ENCODE data around the gene ACAN. TPM values are rescaled to one million over a fixed set of nuclear protein-coding genes. Genes with fewer than 3 reads are reported as not detected.

Gene ACAN
- total RNA-seq, 2 experiments from 2014 or later: not detected

GRCh38 chr15:88759872-88760271, 43.4 kb upstream of the ACAN start:
- Histone ChIP-seq H3K9me3 (ENCODE audit: control insufficient read depth in 1 of 2, insufficient read depth in 1 of 2, low read length in 2 of 2) (no peaks in the 10 kb centered on the region), H3K4me1 (ENCODE audit: insufficient read depth, low read length) (no peaks in the 10 kb centered on the region), H3K27me3 (ENCODE audit: control insufficient read depth in 1 of 2, insufficient read depth in 2 of 2, low read length in 2 of 2) (no peaks in the 10 kb centered on the region), H3K36me3 (ENCODE audit: insufficient read depth, low read length) (no peaks in the 10 kb centered on the region), H3K4me3 (ENCODE audit: low read length) (no peak overlapping the region), H3K27ac (ENCODE audit: low read depth in 1 of 2, low read length in 2 of 2) (no peak overlapping the region)
- Mint-ChIP-seq H3K27me3 (peaks cover 9% of the 10 kb centered on the region), H3K4me3 (no peak overlapping the region), H3K36me3 (ENCODE audit: low read depth) (no peaks in the 10 kb centered on the region), H3K9me3 (no peaks in the 10 kb centered on the region), H3K27ac (no peak overlapping the region), H3K4me1 (ENCODE audit: low read depth) (no peaks in the 10 kb centered on the region)
- ChIA-PET POLR2A (no interaction called here), CTCF (no interaction called here)
- no peak for ATAC-seq (ENCODE audit: poor library complexity)
- no peak for TF ChIP-seq CTCF (IDR thresholded peaks at IDR 0.05)
- DNase-seq: no peak
- intact Hi-C loops (cut with DNase I, micrococcal nuclease): no loop called here

DNA sequence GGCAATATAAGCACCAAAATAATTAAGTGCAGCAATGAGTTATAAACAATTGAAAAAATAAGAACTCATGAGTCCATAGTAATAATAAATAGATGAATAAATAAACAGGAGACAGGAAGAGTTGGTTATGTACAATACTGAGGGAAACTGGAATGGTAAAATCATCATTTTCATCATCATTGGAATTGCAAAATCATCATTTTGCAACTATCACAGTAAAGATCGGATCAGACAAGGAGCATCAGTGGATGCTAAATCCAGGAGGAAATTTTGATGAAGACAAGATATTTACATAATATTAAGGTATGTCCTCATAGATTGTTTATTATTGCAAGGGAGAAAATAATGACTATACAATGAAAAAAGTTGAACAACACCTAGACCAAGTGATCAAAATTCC, 38.8 kb upstream of the ACAN start:
- Histone ChIP-seq H3K27me3 (ENCODE audit: control insufficient read depth in 1 of 2, insufficient read depth in 2 of 2, low read length in 2 of 2) (peaks cover 18 to 25% of the 10 kb centered on the region in 2 experiments), H3K36me3 (ENCODE audit: insufficient read depth, low read length) (no peaks in the 10 kb centered on the region), H3K27ac (ENCODE audit: low read depth in 1 of 2, low read length in 2 of 2) (no peak overlapping the region), H3K4me3 (ENCODE audit: low read length) (no peak overlapping the region), H3K4me1 (ENCODE audit: insufficient read depth, low read length) (peaks cover 1% of the 10 kb centered on the region), H3K9me3 (ENCODE audit: control insufficient read depth in 1 of 2, insufficient read depth in 1 of 2, low read length in 2 of 2) (peaks cover 0 to 8% of the 10 kb centered on the region in 2 experiments)
- Mint-ChIP-seq H3K27ac (no peak overlapping the region), H3K4me3 (no peak overlapping the region), H3K4me1 (ENCODE audit: low read depth) (no peaks in the 10 kb centered on the region), H3K27me3 (peaks cover 18% of the 10 kb centered on the region), H3K9me3 (no peaks in the 10 kb centered on the region), H3K36me3 (ENCODE audit: low read depth) (no peaks in the 10 kb centered on the region)
- intact Hi-C loops (cut with DNase I, micrococcal nuclease): no loop called here
- ATAC-seq (ENCODE audit: poor library complexity): no peak
- no peak for TF ChIP-seq CTCF (IDR thresholded peaks at IDR 0.05)
- CTCF ChIA-PET: no interaction called here
- POLR2A ChIA-PET: no interaction called here
- DNase-seq: no peak

DNA sequence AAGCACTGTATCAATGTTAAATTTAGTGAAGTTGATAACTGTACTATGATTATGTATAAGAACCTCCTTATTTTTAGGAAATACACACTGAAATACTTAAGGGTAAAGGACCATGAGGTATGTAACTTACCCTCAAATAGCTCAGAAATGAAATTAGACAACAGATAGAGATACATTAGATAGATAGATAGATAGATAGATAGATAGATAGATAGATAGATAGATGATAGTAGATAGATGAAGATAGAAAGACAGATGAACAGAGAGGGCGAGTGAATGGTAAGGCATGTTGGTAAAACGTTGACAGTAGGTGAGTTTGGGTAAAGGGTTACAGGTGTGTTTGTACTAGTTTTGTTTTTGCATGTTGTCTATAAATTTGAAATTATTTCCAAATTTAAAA, 38.0 kb upstream of the ACAN start:
- peaks cover 2 to 15% of the 10 kb centered on the region in 2 experiments for H3K9me3 ChIP-seq (ENCODE audit: control insufficient read depth in 1 of 2, insufficient read depth in 1 of 2, low read length in 2 of 2)
- Mint-ChIP-seq H3K27ac (no peak overlapping the region), H3K4me3 (no peak overlapping the region), H3K4me1 (ENCODE audit: low read depth) (no peaks in the 10 kb centered on the region), H3K36me3 (ENCODE audit: low read depth) (no peaks in the 10 kb centered on the region), H3K9me3 (no peaks in the 10 kb centered on the region), H3K27me3 (peaks cover 26% of the 10 kb centered on the region)
- ChIA-PET POLR2A (no interaction called here), CTCF (no interaction called here)
- H3K27me3 ChIP-seq (ENCODE audit: control insufficient read depth in 1 of 2, insufficient read depth in 2 of 2, low read length in 2 of 2): peaks cover 26 to 32% of the 10 kb centered on the region in 2 experiments
- no peak overlapping the region for H3K4me3 ChIP-seq (ENCODE audit: low read length)
- intact Hi-C loops (cut with DNase I, micrococcal nuclease): no loop called here
- H3K36me3 ChIP-seq (ENCODE audit: insufficient read depth, low read length): no peaks in the 10 kb centered on the region
- no peak for TF ChIP-seq CTCF (IDR thresholded peaks at IDR 0.05)
- no peak overlapping the region for H3K27ac ChIP-seq (ENCODE audit: low read depth in 1 of 2, low read length in 2 of 2)
- peaks cover 5% of the 10 kb centered on the region for H3K4me1 ChIP-seq (ENCODE audit: insufficient read depth, low read length)
- no peak for DNase-seq
- ATAC-seq (ENCODE audit: poor library complexity): no peak
